ENCODE data around the gene SRMS. TPM values are rescaled to one million over a fixed set of nuclear protein-coding genes. Genes with fewer than 3 reads are reported as not detected.

SRMS gene
- total and polyA plus RNA-seq, 2 of the 13 experiments (the other 11 are each of a cell fraction or from before 2014, with no cell fraction given) = not detected

GRCh38 chr20:63579017-63579694, 31.6 kb upstream of the SRMS start (continued):
- TF ChIP-seq ZNF629 (CRISPR knock-in tag; conservative IDR thresholded peaks at IDR 0.05) (no peak), NCOA2 (CRISPR knock-in tag; IDR thresholded peaks at IDR 0.05) (no peak), REXO4 (CRISPR knock-in tag; IDR thresholded peaks at IDR 0.05; ENCODE audit: borderline replicate concordance) (no peak), CREB1 (IDR thresholded peaks at IDR 0.05) (peak; percentile 89), CREB1 (CRISPR knock-in tag; IDR thresholded peaks at IDR 0.05) (no peak), TGIF2 (CRISPR knock-in tag; IDR thresholded peaks at IDR 0.05) (no peak), ZNF367 (CRISPR knock-in tag; IDR thresholded peaks at IDR 0.05; ENCODE audit: borderline replicate concordance) (no peak), EED (CRISPR knock-in tag; IDR thresholded peaks at IDR 0.05) (no peak), SIN3B (IDR thresholded peaks at IDR 0.05; ENCODE audit: low read length) (no peak), ZFP62 (CRISPR knock-in tag; IDR thresholded peaks at IDR 0.05) (no peak), ZNF138 (CRISPR knock-in tag; IDR thresholded peaks at IDR 0.05; ENCODE audit: low read depth) (no peak), CEBPZ (IDR thresholded peaks at IDR 0.05; ENCODE audit: low read length) (no peak), ASH2L (IDR thresholded peaks at IDR 0.05; ENCODE audit: insufficient read length, low read depth, low read length) (peak; percentile 25), MIER3 (CRISPR knock-in tag; IDR thresholded peaks at IDR 0.05; ENCODE audit: borderline replicate concordance) (no peak), AHR (CRISPR knock-in tag; IDR thresholded peaks at IDR 0.05) (no peak), LCORL (IDR thresholded peaks at IDR 0.05) (no peak), LCORL (CRISPR knock-in tag; IDR thresholded peaks at IDR 0.05) (0 out of 2 replicates have a peak, but pooled peaks have one; percentile 48), DRAP1 (CRISPR knock-in tag; IDR thresholded peaks at IDR 0.05) (no peak), RXRB (CRISPR knock-in tag; IDR thresholded peaks at IDR 0.05; ENCODE audit: borderline replicate concordance) (no peak), ZNF687 (CRISPR knock-in tag; IDR thresholded peaks at IDR 0.05) (0 out of 2 replicates have a peak, but pooled peaks have one; percentile 6), SAP130 (CRISPR knock-in tag; IDR thresholded peaks at IDR 0.05; ENCODE audit: low read depth) (0 out of 2 replicates have a peak, but pooled peaks have one; percentile 6), ZNF441 (CRISPR knock-in tag; IDR thresholded peaks at IDR 0.05; ENCODE audit: borderline replicate concordance) (no peak), NBN (conservative IDR thresholded peaks at IDR 0.05) (no peak), NONO (IDR thresholded peaks at IDR 0.05) (no peak), NONO (CRISPR knock-in tag; conservative IDR thresholded peaks at IDR 0.05) (0 out of 2 replicates have a peak, but pooled peaks have one; percentile 10), BRCA1 (CRISPR knock-in tag; IDR thresholded peaks at IDR 0.05) (no peak)
